C4-2B (cell line): ENCODE measurements around the gene KNCN.

Experiments
- H3K27ac ChIP-seq: fragments of 450-650 bp; 2 replicates; pipeline ENCODE4 v1.5.1; 2017
- CTCF ChIP-seq: fragments of 450-650 bp; conservative IDR thresholded peaks from 2 replicates; pipeline ENCODE4 v1.5.1; 2017; ENCODE audit warnings: mild to moderate bottlenecking
- ZFX ChIP-seq: fragments of 450-650 bp; IDR thresholded peaks from 2 replicates; pipeline ENCODE4 v1.6.1; 2017

Gene KNCN

GRCh38 chr1:46556822-46557221 is 5.4 kb upstream of the KNCN start:
- TF ChIP-seq CTCF (no peak), ZFX (no peak)
- no peak overlapping the region for H3K27ac ChIP-seq

DNA sequence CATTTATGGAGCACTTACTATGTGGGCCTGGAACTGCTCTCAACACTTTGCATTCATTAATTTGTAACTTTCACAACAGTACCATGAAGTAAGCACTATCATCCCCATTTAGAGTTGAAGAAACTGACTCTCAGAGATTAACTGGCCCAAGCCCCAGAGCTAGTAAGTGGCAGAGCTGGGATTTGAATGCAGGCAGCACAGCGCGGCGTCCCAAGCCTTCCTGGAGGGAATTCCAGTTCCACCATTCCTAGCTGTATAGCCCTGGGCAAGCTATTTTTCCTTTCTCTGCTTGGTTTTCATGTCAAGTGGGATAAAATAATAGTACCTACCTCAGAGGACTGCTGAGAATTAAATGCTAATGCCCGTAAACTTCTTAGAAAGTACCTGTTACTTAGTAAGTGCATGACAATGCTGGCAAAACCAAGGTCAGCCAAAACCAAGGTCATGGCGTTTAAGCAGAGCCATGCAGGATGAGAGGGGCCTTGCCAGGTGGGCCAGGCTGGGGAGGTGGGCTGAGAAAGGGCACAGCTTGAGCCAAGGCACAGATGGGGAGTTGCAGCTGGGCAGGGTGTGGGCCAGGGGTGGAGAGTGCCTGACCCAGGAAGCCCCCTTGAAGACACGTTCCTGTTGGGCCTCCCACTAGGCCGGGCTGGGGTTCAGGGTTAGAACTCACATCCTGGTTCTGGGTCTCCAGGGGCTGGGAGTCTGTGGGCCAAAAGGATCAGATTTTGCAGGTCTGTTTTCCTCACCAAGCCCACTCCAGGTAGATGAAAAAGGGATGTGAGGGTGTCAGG is 4.6 kb upstream of the KNCN start:
- H3K27ac ChIP-seq: no peak overlapping the region
- TF ChIP-seq CTCF: no peak
- TF ChIP-seq ZFX: no peak

DNA sequence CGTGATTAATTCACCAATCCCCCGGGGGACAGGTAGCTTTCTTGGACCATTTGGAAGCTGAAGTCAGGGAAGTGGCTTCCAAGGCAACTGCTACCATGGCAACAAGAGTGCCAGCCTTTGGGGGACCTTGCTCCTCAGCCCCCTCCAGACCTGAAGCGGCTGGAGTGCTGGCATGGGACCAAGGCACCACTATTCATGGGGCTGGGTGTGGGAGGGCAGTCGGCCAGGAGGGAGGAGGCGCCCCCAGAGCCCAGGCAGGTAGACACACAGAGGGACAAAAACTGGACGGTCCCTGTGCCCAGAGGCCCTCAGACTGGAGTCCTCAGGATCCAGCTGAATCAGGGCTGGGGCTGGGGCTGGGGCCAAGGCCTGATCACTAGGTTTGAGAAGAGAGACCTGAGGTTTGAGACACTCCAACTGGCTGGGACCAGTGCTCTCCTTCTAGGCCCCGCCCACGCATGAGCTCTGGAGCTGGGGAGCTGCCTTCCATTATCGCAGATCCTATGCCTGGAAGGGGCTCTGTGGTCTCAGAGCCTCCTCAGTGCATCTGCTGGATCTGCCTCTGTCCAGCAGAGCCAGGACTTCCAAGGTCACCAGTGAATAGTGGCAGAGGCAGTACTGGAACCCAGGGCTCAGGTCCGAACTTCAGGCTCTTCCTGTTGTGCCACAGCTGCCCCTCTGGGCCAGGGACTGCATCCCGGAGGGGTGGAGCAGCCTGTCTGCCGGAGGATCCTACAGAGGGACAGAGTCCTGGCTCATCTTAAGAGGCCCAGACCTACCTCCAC is 3.3 kb upstream of the KNCN start:
- TF ChIP-seq ZFX: no peak
- no peak for TF ChIP-seq CTCF
- H3K27ac ChIP-seq: no peak overlapping the region

DNA sequence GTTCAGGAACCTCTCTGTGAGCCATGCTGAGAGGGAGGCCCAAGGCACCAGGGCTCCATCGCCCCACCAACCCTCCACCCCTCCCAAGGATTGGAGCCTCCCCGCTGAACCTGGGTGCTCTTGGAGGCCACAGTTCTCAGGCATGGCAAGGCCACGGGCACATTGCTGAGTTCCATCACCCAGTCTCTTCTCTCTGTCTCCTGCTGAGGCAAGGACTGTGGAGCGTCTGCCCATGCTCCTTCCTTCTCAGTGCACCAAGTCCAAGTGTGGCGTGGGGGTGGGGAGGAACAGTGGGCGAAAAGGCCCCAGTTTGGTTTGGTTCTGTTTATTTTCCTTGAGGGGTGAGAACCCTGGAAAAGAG is 2.8 kb upstream of the KNCN start:
- H3K27ac ChIP-seq: no peak overlapping the region
- no peak for TF ChIP-seq CTCF
- TF ChIP-seq ZFX: no peak

GRCh38 chr1:46553506-46553905 is 2.1 kb upstream of the KNCN start:
- TF ChIP-seq ZFX: no peak
- TF ChIP-seq CTCF: no peak
- no peak overlapping the region for H3K27ac ChIP-seq

DNA sequence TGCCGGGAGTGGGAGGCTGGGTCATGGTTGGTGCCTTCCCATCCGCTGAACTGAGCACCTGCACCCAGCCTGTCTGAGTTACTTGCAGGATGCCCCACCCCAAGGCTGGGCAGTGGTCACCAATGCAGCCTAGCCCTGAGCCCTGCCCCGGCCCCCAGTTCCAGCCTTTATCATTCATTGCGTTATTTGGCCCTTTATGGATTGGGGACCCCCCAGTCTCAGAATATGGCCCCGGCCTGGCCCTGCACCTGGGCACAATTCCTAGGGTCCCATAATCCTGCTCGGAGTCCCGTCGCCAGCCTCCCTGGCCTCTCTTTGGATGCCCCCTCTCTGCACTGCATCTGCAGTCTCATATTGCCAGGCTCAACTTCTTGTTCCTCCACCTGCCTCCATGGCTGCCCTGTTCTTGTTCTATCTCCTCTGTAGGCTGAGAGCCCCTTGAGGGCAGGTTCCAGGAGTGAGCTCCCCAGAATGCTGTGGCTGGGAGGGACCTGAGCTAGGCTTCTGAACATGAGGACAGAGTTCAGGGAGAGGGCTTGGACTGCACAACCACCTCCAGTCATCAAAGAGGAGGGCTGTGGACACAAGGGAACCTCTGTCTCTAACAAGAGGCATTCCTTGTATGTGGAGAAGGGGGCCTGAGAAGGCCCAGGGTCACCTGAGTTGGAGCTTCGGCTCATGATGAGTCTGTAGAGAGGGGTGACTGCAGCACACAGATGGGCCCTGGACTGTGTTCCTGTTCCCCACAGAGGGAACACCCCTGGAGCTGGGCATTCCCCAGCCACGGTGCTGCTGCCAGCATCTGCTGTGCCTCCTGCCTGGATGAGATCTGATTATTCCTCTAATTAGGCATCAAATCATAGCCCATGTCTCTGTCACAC is 1.1 kb upstream of the KNCN start:
- no peak overlapping the region for H3K27ac ChIP-seq
- no peak for TF ChIP-seq ZFX
- no peak for TF ChIP-seq CTCF
